IPS-18a (cell line): Measurements from ENCODE around the gene PLXNA2.

Experiments used
- H3K27ac ChIP-seq: one replicate; pipeline ENCODE4 v1.5.1; 2013; ENCODE audit warnings: low read length
- H3K27me3 ChIP-seq: one replicate; pipeline ENCODE4 v1.6.1; 2013; ENCODE audit warnings: mild to moderate bottlenecking, low read length; ENCODE audit not compliant: control insufficient read depth, insufficient read depth
- H3K36me3 ChIP-seq: one replicate; pipeline ENCODE4 v1.6.1; 2013; ENCODE audit warnings: low read depth, low read length; ENCODE audit not compliant: control insufficient read depth
- H3K4me1 ChIP-seq: one replicate; pipeline ENCODE4 v1.6.1; 2013; ENCODE audit warnings: low read depth, low read length; ENCODE audit not compliant: control insufficient read depth
- H3K4me3 ChIP-seq: one replicate; pipeline ENCODE4 v1.5.1; 2013; ENCODE audit warnings: low read length
- H3K9ac ChIP-seq: one replicate; pipeline ENCODE4 v1.6.1; 2013; ENCODE audit warnings: mild to moderate bottlenecking, low read length, moderate library complexity
- H3K9me3 ChIP-seq: one replicate; pipeline ENCODE4 v1.6.1; 2013; ENCODE audit warnings: low read depth, low read length; ENCODE audit not compliant: control insufficient read depth

The PLXNA2 gene

GRCh38 chr1:207981976-207982375 lies 262.2 kb downstream of the PLXNA2 start:
- Histone ChIP-seq H3K36me3 (no peaks in the 10 kb centered on the region), H3K27ac (no peak overlapping the region)

GRCh38 chr1:207978441-207978840 lies 265.7 kb downstream of the PLXNA2 start:
- no peaks in the 10 kb centered on the region for H3K9me3 ChIP-seq
- H3K36me3 ChIP-seq = no peaks in the 10 kb centered on the region
- H3K27ac ChIP-seq = no peak overlapping the region
- H3K27me3 ChIP-seq = no peaks in the 10 kb centered on the region
- H3K9ac ChIP-seq = no peak overlapping the region
- H3K4me3 ChIP-seq = no peak overlapping the region
- H3K4me1 ChIP-seq = no peaks in the 10 kb centered on the region

More at GRCh38 chr1:207981976-207982375, 262.2 kb downstream of the PLXNA2 start:
- Histone ChIP-seq H3K4me1 (no peaks in the 10 kb centered on the region), H3K27me3 (no peaks in the 10 kb centered on the region), H3K9ac (no peak overlapping the region), H3K4me3 (no peak overlapping the region), H3K9me3 (no peaks in the 10 kb centered on the region)

- no peaks in the 10 kb centered on the region for H3K9me3 ChIP-seq
- H3K4me3 ChIP-seq = no peak overlapping the region
- no peaks in the 10 kb centered on the region for H3K4me1 ChIP-seq
- H3K9ac ChIP-seq = no peak overlapping the region
- H3K36me3 ChIP-seq = no peaks in the 10 kb centered on the region
- H3K27ac ChIP-seq = no peak overlapping the region
- H3K27me3 ChIP-seq = no peaks in the 10 kb centered on the region
These were observed 266.3 kb downstream of the PLXNA2 start for GRCh38 chr1:207977876-207978275.

GRCh38 chr1:207973898-207974568 lies 270.2 kb downstream of the PLXNA2 start:
- Histone ChIP-seq H3K36me3 (no peaks in the 10 kb centered on the region), H3K27ac (no peak overlapping the region), H3K27me3 (no peaks in the 10 kb centered on the region), H3K4me3 (no peak overlapping the region), H3K9me3 (no peaks in the 10 kb centered on the region), H3K4me1 (no peaks in the 10 kb centered on the region), H3K9ac (no peak overlapping the region)

GRCh38 chr1:207972337-207972736 lies 271.8 kb downstream of the PLXNA2 start:
- Histone ChIP-seq H3K36me3 (no peaks in the 10 kb centered on the region), H3K9me3 (no peaks in the 10 kb centered on the region), H3K4me1 (no peaks in the 10 kb centered on the region), H3K9ac (no peak overlapping the region), H3K4me3 (no peak overlapping the region), H3K27ac (no peak overlapping the region), H3K27me3 (no peaks in the 10 kb centered on the region)
